Activated T-cell treated with anti-CD3 and anti-CD28 coated beads, Interleukin-2, amount 50 U/mL, for 72 hours (primary cell): Measurements from ENCODE around the gene OR5M3. TPM values are rescaled to one million over a fixed set of nuclear protein-coding genes. Genes with fewer than 3 reads are reported as not detected.

ENCODE experiments used
- ATAC-seq, 2 donors: fragments of 150-1000 bp; cut with Tn5 transposase; replicated peaks in 1 of 2; 2 replicates each; pipeline ENCODE4 v1.10.0; 2021; ENCODE audit warnings: moderate library complexity in 2 of 2, mild to moderate bottlenecking in 1 of 2
- DNase-seq, 2 donors: peaks; one replicate each; pipeline ENCODE4 v3.0.0; 2021 to 2022; ENCODE audit warnings: mixed read lengths in 1 of 2
- H3K27ac Mint-ChIP-seq: one replicate; pipeline ENCODE4 v1.8.0; 2022; ENCODE audit warnings: mild to moderate bottlenecking, moderate library complexity, mixed read lengths
- H3K27me3 Mint-ChIP-seq: one replicate; pipeline ENCODE4 v1.8.0; 2022; ENCODE audit warnings: low read depth, mixed read lengths
- H3K36me3 Mint-ChIP-seq, 2 donors: one replicate each; pipeline ENCODE4 v1.8.0; 2022; ENCODE audit warnings: mixed read lengths in 2 of 2, mild to moderate bottlenecking in 1 of 2; ENCODE audit not compliant: insufficient read depth in 2 of 2
- H3K4me1 Mint-ChIP-seq: one replicate; pipeline ENCODE4 v1.8.0; 2022; ENCODE audit warnings: low read depth, mixed read lengths
- H3K4me3 Mint-ChIP-seq, 2 donors: one replicate each; pipeline ENCODE4 v1.8.0; 2022; ENCODE audit warnings: mild to moderate bottlenecking in 2 of 2, mixed read lengths in 2 of 2, moderate library complexity in 2 of 2
- H3K9me3 Mint-ChIP-seq, 2 donors: one replicate each; pipeline ENCODE4 v1.8.0; 2022; ENCODE audit warnings: mixed read lengths in 2 of 2
- total RNA-seq, 2 donors: library from RNA; stranded (reverse); gene quantifications; one replicate each; pipeline ENCODE4 v1.2.3, GENCODE V29; 2022

Gene OR5M3
- total RNA-seq = not detected

DNA sequence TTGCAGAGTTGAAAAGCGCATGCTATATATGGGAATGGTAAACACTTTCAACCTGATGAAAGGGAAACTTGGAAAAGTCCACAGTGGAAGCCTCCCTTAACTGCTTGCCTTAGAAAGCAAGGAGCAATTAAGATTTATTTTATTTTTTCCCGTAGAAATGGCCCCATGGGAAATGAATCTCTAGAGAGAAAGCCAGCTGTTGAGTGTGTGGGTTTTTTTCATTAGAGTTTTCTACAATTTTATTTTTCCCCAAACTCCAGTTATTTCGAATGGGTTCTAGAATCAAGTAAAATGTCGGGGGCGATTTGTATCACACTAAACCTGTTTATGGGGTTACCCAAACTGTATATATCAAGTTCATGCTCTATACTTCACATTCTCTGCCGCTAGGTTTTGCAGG, at the start of gene OR5M3:
Gene OR5M3, minus strand, starts transcription at position 101 of the 400 bp plus-strand sequence. CDS start 2,855 bp downstream, outside the sequence.
- H3K27me3 Mint-ChIP-seq = no peaks in the 10 kb centered on the region
- ATAC-seq = no peak
- peaks cover 0 to 2% of the 10 kb centered on the region in 2 donors for H3K9me3 Mint-ChIP-seq
- no peaks in the 10 kb centered on the region for H3K36me3 Mint-ChIP-seq
- no peak within 1 kb of the TSS for H3K27ac Mint-ChIP-seq
- no peaks in the 10 kb centered on the region for H3K4me1 Mint-ChIP-seq
- DNase-seq = no peak
- H3K4me3 Mint-ChIP-seq = no peak within 1 kb of the TSS

DNA sequence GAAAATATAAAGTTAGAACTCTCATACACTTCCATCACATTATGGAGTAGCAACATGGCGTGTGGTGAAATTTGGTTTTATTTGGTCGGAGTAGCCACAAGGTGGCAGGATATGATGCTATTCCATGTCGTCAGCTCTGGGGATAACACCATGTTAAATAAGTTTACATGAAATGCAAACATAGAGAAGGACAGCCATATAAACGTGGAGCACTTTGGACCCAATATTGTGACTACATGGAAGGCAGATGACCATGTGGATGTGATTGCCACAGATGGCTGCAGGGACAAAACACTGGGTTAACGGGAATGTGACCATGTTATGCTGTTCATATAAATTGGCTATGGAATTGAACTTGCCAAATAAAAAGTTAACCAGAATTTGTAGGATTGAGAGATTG, 48.9 kb upstream of the OR5M3 start:
- Mint-ChIP-seq H3K4me1 (no peaks in the 10 kb centered on the region), H3K36me3 (no peaks in the 10 kb centered on the region), H3K4me3 (no peak overlapping the region), H3K27me3 (no peaks in the 10 kb centered on the region), H3K9me3 (peaks cover 2 to 9% of the 10 kb centered on the region in 2 donors), H3K27ac (no peak overlapping the region)
- no peak for ATAC-seq
- no peak for DNase-seq

DNA sequence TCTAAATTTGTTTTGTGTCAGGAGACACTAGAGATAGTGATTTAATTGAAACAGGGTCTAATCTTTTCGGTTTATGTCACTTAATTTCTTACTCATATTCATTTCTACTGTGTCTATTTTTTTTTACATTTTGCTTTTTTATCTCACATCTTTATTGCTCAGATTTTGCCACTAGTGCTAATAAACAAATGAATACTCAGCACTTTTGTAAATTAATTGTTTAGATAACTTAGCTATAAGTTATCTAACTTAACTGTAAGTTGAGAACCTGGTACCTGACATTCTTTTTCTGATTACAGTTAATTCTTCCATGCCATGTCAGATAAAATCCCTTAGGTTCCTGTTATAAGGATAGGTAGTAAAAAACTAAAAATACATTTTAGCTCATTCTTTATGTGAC, 40.1 kb upstream of the OR5M3 start:
- Mint-ChIP-seq H3K27ac (no peak overlapping the region), H3K9me3 (peaks cover 11 to 13% of the 10 kb centered on the region in 2 donors), H3K4me3 (no peak overlapping the region), H3K27me3 (no peaks in the 10 kb centered on the region), H3K4me1 (no peaks in the 10 kb centered on the region), H3K36me3 (no peaks in the 10 kb centered on the region)
- no peak for ATAC-seq
- DNase-seq = no peak

DNA sequence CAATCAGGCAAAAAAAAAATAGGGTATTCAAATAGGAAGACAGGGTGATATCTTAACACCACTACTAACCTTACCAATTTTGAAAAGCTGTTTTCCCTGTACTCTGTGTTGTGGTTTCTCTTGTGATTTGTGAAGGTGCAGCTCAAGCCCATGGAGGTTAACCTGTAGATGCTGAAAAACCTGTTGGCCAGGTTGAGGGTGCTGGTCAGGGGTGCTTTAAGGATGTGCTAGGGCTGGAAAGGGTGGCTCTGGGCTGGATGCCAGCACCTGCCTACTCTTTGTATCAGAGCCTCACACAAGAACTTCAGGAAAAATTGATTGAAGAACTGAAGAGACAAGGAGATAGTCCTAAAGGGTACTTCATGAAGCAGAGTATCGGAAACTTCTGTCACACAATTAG, 36.3 kb upstream of the OR5M3 start:
- no peak for ATAC-seq
- H3K4me3 Mint-ChIP-seq = no peak overlapping the region

DNA sequence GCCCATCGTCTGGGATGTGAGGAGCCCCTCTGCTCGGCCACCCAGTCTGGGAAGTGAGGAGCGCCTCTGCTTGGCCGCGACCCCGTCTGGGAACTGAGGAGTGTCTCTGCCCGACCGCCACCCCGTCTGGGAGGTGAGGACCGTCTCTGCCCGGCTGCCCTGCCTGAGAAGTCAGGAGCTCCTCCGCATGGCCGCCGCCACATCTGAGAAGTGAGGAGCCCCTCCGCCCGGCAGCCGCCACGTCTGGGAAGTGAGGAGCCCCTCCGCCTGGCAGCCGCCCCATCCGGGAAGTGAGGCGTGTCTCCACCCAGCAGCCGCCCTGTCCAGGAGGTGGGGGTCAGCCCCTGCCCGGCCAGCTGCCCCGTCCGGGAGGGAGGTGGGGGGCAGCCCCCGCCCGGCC, 23.9 kb upstream of the OR5M3 start:
- Mint-ChIP-seq H3K9me3 (peaks cover 6 to 10% of the 10 kb centered on the region in 2 donors), H3K27me3 (no peaks in the 10 kb centered on the region), H3K4me3 (no peak overlapping the region), H3K27ac (no peak overlapping the region), H3K36me3 (peaks cover 0 to 4% of the 10 kb centered on the region in 2 donors), H3K4me1 (no peaks in the 10 kb centered on the region)
- DNase-seq = no peak
- ATAC-seq = no peak

More for the DNA sequence above, 36.3 kb upstream of the OR5M3 start:
- H3K4me1 Mint-ChIP-seq = no peaks in the 10 kb centered on the region
- H3K27me3 Mint-ChIP-seq = no peaks in the 10 kb centered on the region
- DNase-seq = no peak
- peaks cover 9 to 15% of the 10 kb centered on the region in 2 donors for H3K9me3 Mint-ChIP-seq
- no peaks in the 10 kb centered on the region for H3K36me3 Mint-ChIP-seq
- no peak overlapping the region for H3K27ac Mint-ChIP-seq

DNA sequence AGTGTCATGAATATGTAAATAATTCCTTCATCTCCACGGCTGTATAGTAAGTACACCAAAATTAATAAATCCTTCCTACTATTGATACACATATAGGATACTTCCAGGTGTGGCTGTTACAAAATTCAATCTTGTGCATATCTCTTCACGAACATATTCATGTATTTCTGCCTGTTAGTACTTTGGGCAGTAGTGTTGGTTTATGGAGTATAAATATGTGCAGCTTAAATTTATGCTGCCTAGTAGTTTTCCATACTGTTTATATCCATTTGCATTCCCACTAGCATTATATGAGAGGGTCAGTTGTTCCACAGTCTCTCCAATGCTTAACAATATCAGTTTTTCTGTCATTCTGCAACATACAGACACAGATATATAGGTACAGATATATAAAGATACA, 22.0 kb upstream of the OR5M3 start:
- Mint-ChIP-seq H3K36me3 (peaks cover 0 to 4% of the 10 kb centered on the region in 2 donors), H3K9me3 (peaks cover 4 to 12% of the 10 kb centered on the region in 2 donors), H3K27me3 (no peaks in the 10 kb centered on the region), H3K27ac (no peak overlapping the region), H3K4me1 (no peaks in the 10 kb centered on the region), H3K4me3 (no peak overlapping the region)
- DNase-seq = no peak
- no peak for ATAC-seq

DNA sequence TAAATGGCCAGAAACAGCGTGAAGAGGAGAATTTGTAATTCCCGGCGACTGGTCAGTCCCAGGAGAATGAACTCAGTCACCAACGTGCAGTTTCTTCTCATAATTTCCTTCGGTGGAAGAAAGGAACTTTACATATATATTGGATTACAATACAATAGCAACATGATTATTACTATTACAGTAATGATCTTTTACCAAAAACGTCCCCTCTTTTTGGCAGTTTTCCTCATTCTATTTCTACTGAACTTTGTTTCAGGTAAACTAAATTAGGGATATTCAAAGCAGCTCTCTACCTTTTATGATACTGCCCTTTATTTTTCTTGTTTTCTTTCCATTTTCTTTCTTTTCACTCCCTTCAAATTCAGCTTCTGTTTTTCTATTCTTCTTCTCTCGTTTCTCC, 18.1 kb upstream of the OR5M3 start, which contains the start of gene OR5M8:
Gene OR5M8, minus strand, starts transcription at position 101 of the 400 bp plus-strand sequence. Its CDS starts 0 bp downstream, at position 101.
- no peak within 1 kb of the TSS for H3K27ac Mint-ChIP-seq
- H3K4me1 Mint-ChIP-seq = no peaks in the 10 kb centered on the region
- no peaks in the 10 kb centered on the region for H3K27me3 Mint-ChIP-seq
- H3K9me3 Mint-ChIP-seq = peaks cover 3 to 9% of the 10 kb centered on the region in 2 donors
- DNase-seq = no peak
- H3K36me3 Mint-ChIP-seq = peaks cover 0 to 2% of the 10 kb centered on the region in 2 donors
- no peak for ATAC-seq
- H3K4me3 Mint-ChIP-seq = no peak within 1 kb of the TSS

DNA sequence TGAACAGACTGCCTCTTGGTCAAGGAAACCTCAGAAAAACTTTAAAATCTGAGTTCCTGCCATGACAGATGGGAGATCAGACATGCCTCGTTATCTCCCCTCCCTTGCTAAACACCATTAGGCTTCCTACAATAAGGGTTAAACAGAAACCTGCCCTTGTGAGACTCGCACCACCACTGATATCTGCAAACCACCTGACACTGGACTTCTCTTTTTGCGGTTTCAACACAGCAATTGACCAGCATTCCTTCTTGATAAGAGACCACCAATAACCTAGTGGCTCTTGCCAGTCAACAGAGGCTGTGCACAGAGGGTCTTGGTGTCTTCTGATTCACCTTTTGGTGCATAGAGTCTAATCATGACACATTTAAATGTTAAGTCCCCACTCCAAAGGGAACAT, 13.6 kb upstream of the OR5M3 start:
- Mint-ChIP-seq H3K36me3 (no peaks in the 10 kb centered on the region), H3K4me1 (no peaks in the 10 kb centered on the region), H3K9me3 (peaks cover 6 to 7% of the 10 kb centered on the region in 2 donors), H3K27me3 (no peaks in the 10 kb centered on the region), H3K27ac (no peak overlapping the region), H3K4me3 (no peak overlapping the region)
- DNase-seq = no peak
- ATAC-seq = no peak

DNA sequence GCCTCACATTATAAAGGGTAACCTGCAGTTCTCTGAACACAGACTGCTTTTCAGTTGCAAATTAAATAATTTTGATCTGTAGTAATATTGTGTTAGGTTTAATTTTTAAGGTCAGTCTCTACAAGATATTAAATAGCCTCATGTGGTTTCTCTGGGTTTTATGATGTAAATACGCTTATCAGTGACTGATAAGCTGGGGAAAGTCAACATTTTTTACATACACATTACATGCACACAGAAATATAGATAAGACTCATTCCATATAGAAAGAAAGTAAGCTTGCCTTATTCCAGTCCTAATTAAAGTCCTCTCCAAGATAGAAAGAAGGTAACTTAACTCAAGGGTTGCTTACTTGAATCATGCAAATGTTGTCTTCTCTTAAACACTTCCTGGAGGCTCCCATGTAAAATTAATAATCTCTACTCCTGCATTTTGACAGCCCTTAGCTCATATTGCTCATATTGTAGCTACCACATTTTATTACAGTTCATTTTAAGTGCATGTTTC, 1.6 kb upstream of the OR5M3 start:
- no peaks in the 10 kb centered on the region for H3K4me1 Mint-ChIP-seq
- DNase-seq (no peak), ATAC-seq (no peak)
- H3K4me3 Mint-ChIP-seq = no peak overlapping the region
- no peaks in the 10 kb centered on the region for H3K27me3 Mint-ChIP-seq
- H3K9me3 Mint-ChIP-seq = peaks cover 2 to 8% of the 10 kb centered on the region in 2 donors
- H3K36me3 Mint-ChIP-seq = no peaks in the 10 kb centered on the region
- no peak overlapping the region for H3K27ac Mint-ChIP-seq

DNA sequence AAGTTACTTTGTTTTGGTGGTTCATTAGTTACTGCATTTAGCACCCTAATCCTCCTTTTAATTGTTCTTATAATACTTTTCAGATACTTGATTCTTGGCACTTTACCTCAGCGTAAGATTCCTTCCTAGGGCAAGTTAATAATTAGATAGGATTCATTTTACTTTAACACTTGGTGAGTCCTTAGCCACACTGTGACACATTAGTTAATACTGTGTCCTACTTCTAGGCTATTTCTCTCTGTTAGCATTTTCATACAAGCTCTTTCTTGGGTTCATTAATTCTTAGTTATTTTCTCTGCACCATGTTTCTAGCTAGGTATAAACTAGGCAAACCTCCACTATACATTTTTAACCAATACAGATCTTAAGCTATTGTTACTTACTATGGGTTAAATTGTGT, 16.1 kb downstream of the OR5M3 start:
- ATAC-seq (no peak), DNase-seq (no peak)
- Mint-ChIP-seq H3K27me3 (no peaks in the 10 kb centered on the region), H3K4me3 (no peak overlapping the region), H3K9me3 (peaks cover 2 to 9% of the 10 kb centered on the region in 2 donors), H3K4me1 (no peaks in the 10 kb centered on the region), H3K27ac (no peak overlapping the region), H3K36me3 (no peaks in the 10 kb centered on the region)

DNA sequence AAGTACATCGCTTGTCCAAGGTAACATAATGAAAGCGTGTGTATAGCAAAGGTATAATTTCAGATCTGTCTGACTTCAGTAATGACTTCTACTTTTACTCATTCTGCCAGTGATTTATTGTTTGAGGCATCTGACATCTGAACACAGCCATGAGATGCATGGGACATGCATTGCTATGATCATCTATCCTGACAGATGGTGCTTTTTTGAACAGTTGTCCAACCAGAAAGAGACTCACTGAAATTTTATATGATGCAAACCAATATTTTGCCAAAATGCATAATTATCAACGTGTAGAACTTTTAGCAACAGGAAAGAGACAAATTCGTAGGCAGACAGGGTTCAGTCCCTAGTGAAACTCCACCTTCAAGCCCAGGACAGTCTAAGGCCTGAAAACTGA, 19.6 kb downstream of the OR5M3 start:
- H3K9me3 Mint-ChIP-seq = peaks cover 2 to 11% of the 10 kb centered on the region in 2 donors
- peaks cover 0 to 1% of the 10 kb centered on the region in 2 donors for H3K36me3 Mint-ChIP-seq
- no peak overlapping the region for H3K27ac Mint-ChIP-seq
- DNase-seq = no peak
- no peaks in the 10 kb centered on the region for H3K27me3 Mint-ChIP-seq
- no peak overlapping the region for H3K4me3 Mint-ChIP-seq
- ATAC-seq = no peak
- H3K4me1 Mint-ChIP-seq = no peaks in the 10 kb centered on the region

Other genes starting within 250 kb of the OR5M3 start
- not detected for gene OR5T2, start 239.1 kb downstream of the OR5M3 start, total RNA-seq
- not detected for gene OR5T3, start 221.1 kb downstream of the OR5M3 start, total RNA-seq
- gene OR5T1, start 199.2 kb downstream of the OR5M3 start, total RNA-seq = not detected
- not detected for gene OR8H1, start 181.1 kb downstream of the OR5M3 start, total RNA-seq
- gene OR8K3, start 158.2 kb downstream of the OR5M3 start, total RNA-seq = not detected
- gene OR8K1, start 127.3 kb downstream of the OR5M3 start, total RNA-seq = not detected
- not detected for gene OR8J1, start 119.1 kb downstream of the OR5M3 start, total RNA-seq
- gene OR8U1, start 97.7 kb downstream of the OR5M3 start, total RNA-seq = not detected
- gene OR5AL1, start 60.7 kb downstream of the OR5M3 start, total RNA-seq = not detected
- not detected for gene OR5M8, start 18.0 kb upstream of the OR5M3 start, total RNA-seq
- not detected for gene OR5M11, start 69.9 kb upstream of the OR5M3 start, total RNA-seq
- not detected for gene OR5M10, start 104.4 kb upstream of the OR5M3 start, total RNA-seq
- gene OR5M1, start 141.5 kb upstream of the OR5M3 start, total RNA-seq = not detected
- not detected for gene OR5AP2, start 169.1 kb upstream of the OR5M3 start, total RNA-seq
- not detected for gene OR5AR1, start 190.3 kb upstream of the OR5M3 start, total RNA-seq
- not detected for gene OR9G1, start 225.7 kb upstream of the OR5M3 start, total RNA-seq